ENCODE results near the gene LHFPL2.

DNA sequence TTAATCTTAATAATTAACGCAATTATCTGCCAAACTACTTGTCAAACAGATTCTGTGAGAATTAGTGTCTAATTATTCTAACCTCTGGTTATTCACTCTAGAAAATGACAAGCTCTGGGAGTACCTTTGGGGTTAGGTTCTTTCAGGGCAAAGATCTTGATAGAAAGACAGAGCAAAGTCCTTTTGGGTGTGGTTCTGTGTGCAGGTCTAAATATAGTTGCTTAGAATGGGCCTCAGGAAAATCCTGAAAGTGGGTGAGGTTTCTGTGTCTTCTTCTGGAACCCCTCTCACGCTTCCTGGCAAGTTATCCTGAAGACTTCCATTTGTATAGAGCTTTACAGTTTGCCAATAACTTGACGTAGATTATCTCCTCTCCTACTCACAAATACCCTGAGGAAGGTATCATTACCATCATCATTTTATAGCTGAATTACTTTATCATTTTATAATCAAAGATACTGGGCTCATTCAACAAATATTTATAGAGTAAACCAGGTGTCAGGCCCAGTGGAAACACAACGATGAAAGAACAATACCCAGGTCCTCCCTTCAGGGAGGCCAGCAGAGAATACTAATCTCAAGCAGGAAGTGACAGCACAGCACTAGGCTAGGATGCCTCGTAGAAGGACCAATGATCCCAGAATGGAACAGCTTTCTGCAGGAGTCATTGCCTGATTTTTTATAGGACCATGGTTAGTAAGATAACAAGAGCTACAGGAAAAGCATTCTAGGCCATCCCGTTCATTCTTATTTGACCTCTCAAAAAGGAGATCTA lies 27.6 kb upstream of the LHFPL2 start:
- TF ChIP-seq GATA2 (IDR thresholded peaks at IDR 0.05; ENCODE audit: low read depth, low read length) (no peak), GATA3 (IDR thresholded peaks at IDR 0.05; ENCODE audit: low read depth, low read length) (no peak)

All from SH-SY5Y (cell line).